ENCODE results near the gene BEAN1.

The BEAN1 gene

DNA sequence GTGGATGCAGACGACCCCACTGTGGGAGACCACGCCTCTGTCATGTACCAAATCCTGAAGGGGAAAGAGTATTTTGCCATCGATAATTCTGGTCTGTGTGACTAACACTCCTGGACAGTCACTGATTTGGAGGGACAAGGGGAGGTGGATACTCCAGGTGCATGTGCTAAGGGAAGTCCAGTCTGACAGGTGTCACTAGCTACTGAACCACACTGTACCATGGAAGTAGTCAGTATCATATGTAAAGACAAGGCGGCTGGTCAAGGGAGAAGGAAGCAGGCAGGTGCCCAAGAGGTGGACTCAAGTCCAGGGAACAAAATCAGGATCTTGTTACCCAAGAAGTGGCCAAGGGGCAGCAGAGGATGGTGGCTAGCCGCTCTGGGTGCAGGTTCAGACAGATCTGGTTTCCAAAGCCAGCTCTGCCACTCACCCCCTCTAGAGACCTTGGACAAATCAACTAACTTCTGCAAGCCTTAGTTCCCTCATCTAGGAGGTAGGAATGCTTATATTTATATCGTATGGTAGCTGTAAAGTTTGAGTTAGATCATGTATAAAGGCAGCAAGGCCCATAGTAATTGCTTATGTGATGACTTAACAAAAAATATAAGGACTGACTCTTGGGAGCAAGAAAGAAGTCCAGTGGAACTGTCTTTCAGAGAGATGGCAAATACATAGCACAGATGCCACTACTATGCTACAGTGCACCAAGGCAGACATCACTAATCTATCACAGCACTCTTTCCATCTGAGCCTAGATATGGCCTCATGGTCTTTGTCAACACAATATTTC lies 38.5 kb upstream of the BEAN1 start:
- TF ChIP-seq, protein P1, sequence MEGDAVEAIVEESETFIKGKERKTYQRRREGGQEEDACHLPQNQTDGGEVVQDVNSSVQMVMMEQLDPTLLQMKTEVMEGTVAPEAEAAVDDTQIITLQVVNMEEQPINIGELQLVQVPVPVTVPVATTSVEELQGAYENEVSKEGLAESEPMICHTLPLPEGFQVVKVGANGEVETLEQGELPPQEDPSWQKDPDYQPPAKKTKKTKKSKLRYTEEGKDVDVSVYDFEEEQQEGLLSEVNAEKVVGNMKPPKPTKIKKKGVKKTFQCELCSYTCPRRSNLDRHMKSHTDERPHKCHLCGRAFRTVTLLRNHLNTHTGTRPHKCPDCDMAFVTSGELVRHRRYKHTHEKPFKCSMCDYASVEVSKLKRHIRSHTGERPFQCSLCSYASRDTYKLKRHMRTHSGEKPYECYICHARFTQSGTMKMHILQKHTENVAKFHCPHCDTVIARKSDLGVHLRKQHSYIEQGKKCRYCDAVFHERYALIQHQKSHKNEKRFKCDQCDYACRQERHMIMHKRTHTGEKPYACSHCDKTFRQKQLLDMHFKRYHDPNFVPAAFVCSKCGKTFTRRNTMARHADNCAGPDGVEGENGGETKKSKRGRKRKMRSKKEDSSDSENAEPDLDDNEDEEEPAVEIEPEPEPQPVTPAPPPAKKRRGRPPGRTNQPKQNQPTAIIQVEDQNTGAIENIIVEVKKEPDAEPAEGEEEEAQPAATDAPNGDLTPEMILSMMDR (IDR thresholded peaks at IDR 0.05; ENCODE audit: low read depth, low read length), result no peak
- no peak for DNase-seq (ENCODE audit: extremely low read depth, low read depth)

DNA sequence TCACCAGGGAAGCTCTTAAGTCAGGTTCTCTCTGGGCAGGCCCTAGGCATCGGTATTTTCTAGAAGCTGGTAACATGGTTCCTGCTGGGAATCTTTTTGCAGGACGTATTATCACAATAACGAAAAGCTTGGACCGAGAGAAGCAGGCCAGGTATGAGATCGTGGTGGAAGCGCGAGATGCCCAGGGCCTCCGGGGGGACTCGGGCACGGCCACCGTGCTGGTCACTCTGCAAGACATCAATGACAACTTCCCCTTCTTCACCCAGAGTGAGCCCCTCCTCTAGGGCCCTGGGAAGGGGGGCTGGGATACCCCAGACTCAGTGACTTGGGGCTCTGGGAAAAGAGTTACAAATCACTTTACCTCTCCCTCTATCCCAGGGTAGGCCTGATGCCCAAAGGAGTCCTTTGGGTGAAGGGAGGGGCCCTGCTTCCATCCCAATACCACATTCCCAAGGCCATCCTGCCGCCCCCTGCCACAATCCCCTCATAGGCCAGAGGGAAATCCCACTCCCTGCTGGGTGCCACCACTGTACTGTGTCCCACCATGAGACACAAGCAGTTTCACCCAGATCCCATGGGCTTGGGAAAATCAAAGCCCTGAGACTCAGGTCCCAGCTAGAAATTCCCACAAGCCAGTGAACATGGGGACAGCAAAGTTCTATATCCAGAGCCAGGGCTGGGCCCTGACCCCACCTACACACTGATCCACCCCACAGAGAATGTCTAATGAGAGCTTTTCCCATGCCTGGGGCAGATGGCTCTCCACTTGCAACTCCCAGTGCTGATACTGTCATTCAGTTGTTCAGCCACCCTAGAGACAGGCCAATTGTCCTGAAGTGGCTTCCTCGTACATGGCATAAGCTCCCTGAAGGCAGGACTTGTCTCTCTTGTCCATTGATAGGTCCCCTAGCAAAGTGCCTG lies 37.6 kb upstream of the BEAN1 start:
- DNase-seq (ENCODE audit: extremely low read depth, low read depth), result no peak
- TF ChIP-seq, protein P1 (IDR thresholded peaks at IDR 0.05; ENCODE audit: low read depth, low read length), result no peak

DNA sequence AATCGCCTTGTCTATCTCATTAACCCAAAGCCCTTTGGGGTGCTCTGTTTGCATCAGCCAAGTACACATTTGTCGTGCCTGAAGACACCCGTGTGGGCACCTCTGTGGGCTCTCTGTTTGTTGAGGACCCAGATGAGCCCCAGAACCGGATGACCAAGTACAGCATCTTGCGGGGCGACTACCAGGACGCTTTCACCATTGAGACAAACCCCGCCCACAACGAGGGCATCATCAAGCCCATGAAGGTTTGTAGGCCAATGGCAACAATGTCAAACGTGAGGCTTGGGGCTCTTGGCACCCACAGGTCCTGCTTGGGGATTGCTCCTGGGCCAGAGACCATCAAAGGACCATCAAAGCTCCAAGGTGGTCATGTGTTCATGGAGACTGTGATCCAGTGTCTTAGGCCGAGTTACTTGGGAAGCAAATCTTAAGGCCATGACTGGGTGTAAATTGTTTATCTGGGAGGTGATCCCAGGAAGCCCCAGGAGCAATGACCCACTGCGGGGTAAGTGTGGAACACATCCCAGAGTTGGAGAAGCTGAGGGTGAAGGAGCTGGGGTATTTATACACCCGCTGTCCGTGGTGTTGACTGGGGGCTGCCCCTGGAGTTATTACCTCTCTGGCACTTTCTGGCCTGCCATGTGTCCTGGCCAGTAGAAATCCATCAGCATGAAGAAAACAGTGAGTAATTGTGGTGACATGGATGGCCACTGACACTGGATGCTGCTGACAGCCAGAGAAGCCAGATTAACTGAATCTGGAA lies 36.6 kb upstream of the BEAN1 start:
- DNase-seq (ENCODE audit: extremely low read depth, low read depth), result no peak
- TF ChIP-seq, protein P1 (IDR thresholded peaks at IDR 0.05; ENCODE audit: low read depth, low read length), result no peak

DNA sequence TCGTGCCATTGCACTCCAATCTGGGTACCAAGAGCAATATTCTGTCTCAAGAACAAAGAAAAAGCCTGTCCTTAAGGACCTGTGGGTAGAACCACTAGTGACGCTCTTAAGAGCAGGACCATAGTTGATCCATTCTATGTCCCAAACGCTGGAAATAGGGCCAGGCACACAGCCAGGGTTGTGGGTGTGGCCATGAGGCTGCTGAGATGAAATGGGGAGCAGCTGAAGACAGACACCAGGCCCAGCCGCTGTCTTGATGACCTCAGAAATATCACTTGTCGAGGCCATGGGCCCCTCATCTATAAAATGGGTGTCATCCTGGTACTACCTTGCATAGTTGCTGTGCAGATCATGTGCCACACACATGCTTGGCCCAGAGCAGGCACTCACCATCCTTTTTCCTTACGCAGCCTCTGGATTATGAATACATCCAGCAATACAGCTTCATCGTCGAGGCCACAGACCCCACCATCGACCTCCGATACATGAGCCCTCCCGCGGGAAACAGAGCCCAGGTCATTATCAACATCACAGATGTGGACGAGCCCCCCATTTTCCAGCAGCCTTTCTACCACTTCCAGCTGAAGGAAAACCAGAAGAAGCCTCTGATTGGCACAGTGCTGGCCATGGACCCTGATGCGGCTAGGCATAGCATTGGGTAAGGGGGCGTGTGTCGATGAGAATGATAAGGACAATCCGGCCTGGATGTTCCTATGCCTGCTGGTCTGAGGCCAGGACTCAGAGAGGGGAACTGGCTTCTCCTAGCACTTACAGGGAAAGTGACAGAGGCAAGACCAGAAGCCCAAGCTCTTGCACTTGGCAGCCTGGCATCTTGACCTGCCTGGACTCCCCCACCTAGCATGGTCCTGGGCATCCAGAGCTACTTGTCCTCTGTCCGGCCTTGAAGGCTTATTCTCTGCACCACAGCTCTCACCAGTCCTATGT lies 35.1 kb upstream of the BEAN1 start:
- TF ChIP-seq, protein P1 (IDR thresholded peaks at IDR 0.05; ENCODE audit: low read depth, low read length), result no peak
- no peak for DNase-seq (ENCODE audit: extremely low read depth, low read depth)

DNA sequence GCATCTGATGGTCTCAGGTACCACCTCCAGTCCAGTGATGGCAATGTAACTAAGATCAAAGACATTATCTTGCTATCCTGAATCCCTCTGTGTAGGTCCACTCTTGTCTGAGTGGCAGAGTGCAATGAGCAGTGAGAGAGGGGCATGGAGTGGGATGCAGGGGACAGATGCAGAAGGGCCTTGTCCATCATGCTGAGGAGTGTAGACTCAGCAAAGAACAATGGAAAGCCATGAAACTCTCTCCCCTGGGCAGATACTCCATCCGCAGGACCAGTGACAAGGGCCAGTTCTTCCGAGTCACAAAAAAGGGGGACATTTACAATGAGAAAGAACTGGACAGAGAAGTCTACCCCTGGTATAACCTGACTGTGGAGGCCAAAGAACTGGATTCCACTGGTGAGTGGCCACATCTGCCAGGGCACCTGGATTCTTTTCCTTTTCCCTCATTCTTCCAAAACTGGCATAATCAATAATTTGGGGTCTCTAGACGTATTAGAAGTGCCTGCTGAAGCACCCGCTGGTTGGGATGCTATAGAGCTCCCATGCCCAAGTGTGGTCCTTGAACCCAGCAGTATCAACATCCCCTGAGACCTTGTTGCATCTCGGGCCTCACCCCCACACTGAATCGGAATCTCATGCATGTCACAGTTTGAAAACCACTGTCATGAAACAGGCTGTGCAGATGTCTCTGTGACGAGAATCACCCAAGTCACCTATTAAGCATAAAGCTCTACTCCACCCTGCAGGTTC lies 31.1 kb upstream of the BEAN1 start:
- no peak for DNase-seq (ENCODE audit: extremely low read depth, low read depth)
- TF ChIP-seq, protein P1 (IDR thresholded peaks at IDR 0.05; ENCODE audit: low read depth, low read length), result no peak
